Activated CD8-positive, alpha-beta memory T cell treated with anti-CD3 and anti-CD28 coated beads, Interleukin-2, amount 50 U/mL, for 4 hours (primary cell): Measurements from ENCODE around the gene OTOL1.

Experiments
- DNase-seq: peaks from one replicate; pipeline ENCODE4 v3.0.0-alpha.2; 2020

OTOL1 gene

GRCh38 chr3:161548301-161548700 is 51.7 kb downstream of the OTOL1 start:
- no peak for DNase-seq

- DNase-seq: no peak
Measured at GRCh38 chr3:161549261-161549660, 52.7 kb downstream of the OTOL1 start.

- DNase-seq: no peak
Measured at GRCh38 chr3:161550491-161551195, 54.0 kb downstream of the OTOL1 start.

- no peak for DNase-seq
Measured at GRCh38 chr3:161551697-161552096, 55.1 kb downstream of the OTOL1 start.

- no peak for DNase-seq
Measured at GRCh38 chr3:161552984-161553560, 56.5 kb downstream of the OTOL1 start.
